H1 (cell line): ENCODE data around the gene FAM13C. TPM values are rescaled to one million over a fixed set of nuclear protein-coding genes. Genes with fewer than 3 reads are reported as not detected.

Source experiments
- USF2 ChIP-seq: IDR thresholded peaks from 2 replicates; pipeline ENCODE4 v1.6.1; 2011; ENCODE audit warnings: low read length, improper control_type of control experiment
- polyA plus RNA-seq, 7 experiments: library from polyadenylated mRNA; depleted of rRNA in 3 of 7; stranded (reverse) in 5 of 7; unstranded in 2 of 7; fragments of >200 nt in 5 of 7; fragments of 200-250 nt in 2 of 7; gene quantifications; 1 replicate in 5 of 7; 2 replicates in 1 of 7; 4 replicates in 1 of 7; pipeline versions ENCODE4 v1.2.1 to v1.2.3, GENCODE V29; 2011 to 2013; ENCODE audit warnings: missing spikeins in 2 of 7, mixed read lengths in 2 of 7
- total RNA-seq: library from RNA; stranded (reverse); fragmentation: NEBNext Ultra II Directional; extraction: Animal tissue kit (Norgen Biotek cat#: 25700); gene quantifications from 2 replicates; pipeline ENCODE4 v1.2.1, GENCODE V29; 2021

Gene FAM13C
- total and polyA plus RNA-seq, 2 of the 8 experiments (the other 6 are each of a cell fraction or from before 2014, with no cell fraction given) = 0.56 to 0.62 TPM

- no peak for TF ChIP-seq USF2
These were observed 14.5 kb upstream of the FAM13C start (continued) for GRCh38 chr10:59376846-59377245.
